ENCODE measurements around the gene DNM3.
A peak's percentile ranks its signal among the peaks of the same experiment; 100 is the strongest.

DNM3 gene

DNA sequence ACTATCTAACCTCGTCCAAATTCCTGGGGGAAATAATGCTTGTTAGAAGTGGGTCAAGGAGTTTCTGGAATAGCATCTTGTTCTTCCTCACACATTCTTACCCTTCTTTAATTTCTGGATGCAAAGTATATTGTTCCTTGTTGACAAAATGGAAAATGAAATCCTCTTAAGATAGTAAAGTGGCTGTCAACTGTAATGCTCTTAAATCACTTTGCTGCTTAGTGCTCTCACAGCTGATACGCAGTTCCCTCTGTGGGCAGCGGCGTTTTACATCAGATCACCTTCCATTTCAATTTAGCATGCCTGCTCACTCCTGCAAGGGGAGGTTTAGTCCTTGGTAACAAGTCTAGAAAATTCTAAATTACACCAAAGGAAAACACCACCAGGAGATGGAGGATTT, 113.1 kb downstream of the DNM3 start:
- no peak for DNase-seq (ENCODE audit: low read depth)
- TF ChIP-seq, protein P1, sequence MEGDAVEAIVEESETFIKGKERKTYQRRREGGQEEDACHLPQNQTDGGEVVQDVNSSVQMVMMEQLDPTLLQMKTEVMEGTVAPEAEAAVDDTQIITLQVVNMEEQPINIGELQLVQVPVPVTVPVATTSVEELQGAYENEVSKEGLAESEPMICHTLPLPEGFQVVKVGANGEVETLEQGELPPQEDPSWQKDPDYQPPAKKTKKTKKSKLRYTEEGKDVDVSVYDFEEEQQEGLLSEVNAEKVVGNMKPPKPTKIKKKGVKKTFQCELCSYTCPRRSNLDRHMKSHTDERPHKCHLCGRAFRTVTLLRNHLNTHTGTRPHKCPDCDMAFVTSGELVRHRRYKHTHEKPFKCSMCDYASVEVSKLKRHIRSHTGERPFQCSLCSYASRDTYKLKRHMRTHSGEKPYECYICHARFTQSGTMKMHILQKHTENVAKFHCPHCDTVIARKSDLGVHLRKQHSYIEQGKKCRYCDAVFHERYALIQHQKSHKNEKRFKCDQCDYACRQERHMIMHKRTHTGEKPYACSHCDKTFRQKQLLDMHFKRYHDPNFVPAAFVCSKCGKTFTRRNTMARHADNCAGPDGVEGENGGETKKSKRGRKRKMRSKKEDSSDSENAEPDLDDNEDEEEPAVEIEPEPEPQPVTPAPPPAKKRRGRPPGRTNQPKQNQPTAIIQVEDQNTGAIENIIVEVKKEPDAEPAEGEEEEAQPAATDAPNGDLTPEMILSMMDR (conservative IDR thresholded peaks at IDR 0.05; ENCODE audit: low read depth, low read length): no peak
- no peak overlapping the region for H3K4me3 ChIP-seq (ENCODE audit: low read depth, low read length)

DNA sequence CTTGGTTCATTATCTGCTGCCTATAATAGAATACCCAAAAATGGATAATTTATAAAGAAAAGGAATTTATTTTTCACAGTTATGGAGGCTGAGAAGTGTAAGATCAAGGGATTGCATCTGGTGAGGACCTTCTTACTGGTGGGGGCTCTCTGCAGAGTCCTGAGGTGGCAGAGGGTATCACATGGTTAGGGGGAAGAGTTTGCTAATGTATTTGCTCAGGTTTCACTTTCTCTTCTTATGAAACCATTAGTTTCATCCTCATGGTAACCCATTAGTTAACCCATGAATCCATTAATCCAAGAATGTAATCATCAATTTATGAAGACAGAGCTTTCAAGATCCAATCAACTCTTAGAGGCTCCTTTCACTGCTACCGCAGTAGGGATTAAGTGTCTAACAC, 120.6 kb downstream of the DNM3 start:
- no peak for DNase-seq (ENCODE audit: low read depth)
- TF ChIP-seq, protein P1 (conservative IDR thresholded peaks at IDR 0.05; ENCODE audit: low read depth, low read length): no peak

DNA sequence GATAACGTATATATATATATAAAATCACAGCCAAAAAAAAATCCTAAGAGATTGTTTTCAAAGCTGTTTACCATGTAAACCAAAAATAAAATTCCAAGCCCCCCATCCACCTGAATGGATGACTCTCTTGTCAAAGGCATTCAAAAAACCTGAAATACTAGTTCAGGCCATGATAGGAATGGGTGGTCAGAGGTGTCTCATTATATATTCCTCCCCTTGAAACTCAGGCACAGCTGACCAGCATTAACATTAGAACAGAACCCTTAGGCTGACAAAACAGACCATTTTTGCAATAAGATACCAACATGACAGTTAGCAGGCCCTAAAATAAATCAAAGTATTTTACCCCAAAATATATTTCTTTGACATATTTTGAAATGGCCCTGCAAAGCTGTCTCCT, 122.5 kb downstream of the DNM3 start:
- TF ChIP-seq, protein P1 (conservative IDR thresholded peaks at IDR 0.05; ENCODE audit: low read depth, low read length): no peak
- no peak overlapping the region for H3K4me3 ChIP-seq (ENCODE audit: low read depth, low read length)
- DNase-seq (ENCODE audit: low read depth): no peak

More for the DNA sequence above, 120.6 kb downstream of the DNM3 start:
- H3K4me3 ChIP-seq (ENCODE audit: low read depth, low read length): no peak overlapping the region

DNA sequence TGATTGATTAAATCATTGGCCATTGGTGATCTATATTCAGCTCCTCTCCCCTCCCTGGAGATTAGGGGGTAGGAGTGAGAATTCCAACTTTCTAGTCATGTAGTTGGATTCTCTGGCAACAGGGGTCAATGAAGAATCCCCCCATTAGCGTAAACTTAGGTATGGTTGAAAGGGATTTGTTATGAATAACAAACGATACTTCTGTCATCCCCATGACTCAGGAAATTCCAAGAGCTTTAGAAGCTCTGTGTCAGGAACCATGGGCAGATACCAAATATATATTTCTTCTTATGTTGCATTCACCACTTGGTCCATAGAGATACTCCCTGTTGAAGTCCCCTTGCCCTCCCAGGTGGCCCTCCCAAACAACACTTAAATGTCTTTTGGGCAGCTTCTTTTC, 124.5 kb downstream of the DNM3 start:
- peak; percentile 13 for DNase-seq (ENCODE audit: low read depth)
- TF ChIP-seq, protein P1 (conservative IDR thresholded peaks at IDR 0.05; ENCODE audit: low read depth, low read length): no peak

DNA sequence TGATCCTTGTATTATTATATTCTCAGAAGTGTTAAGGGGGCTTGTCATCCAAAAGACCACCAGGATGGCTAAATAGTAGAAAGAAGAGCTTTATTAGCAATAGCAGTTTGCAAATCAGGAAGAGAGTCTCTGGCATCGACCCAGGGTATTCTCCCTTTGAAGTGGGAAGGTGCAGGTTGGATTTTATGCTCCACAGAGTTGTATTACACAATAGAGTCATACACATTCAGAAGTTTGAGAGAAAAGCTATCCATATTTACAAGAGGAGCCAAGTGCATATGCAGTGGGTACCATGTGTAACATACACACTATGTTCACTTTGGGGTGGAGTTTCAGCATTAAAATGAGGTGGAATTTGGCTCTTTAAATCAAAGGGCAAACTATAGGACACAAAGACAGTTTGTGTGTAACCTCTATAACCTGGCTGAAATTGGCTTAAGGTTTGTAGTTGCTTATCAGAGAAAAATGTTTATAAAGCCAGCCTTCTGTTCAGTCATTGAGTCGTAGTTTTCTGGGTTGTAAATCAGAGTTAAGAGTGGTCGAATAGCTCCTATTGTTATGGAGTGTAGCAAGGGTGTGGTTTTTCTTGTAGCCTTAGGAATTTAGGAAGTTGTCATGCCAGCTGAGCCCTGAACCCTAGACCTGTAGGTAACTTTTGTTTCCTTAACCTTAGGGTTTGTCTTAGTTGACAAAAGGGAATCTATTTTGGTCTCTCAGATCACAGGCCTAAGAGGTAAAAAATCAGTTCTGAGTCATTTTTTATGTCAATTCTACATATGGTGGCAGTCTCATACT, 125.3 kb downstream of the DNM3 start:
- no peak overlapping the region for H3K4me3 ChIP-seq (ENCODE audit: low read depth, low read length)
- no peak for DNase-seq (ENCODE audit: low read depth)
- TF ChIP-seq, protein P1 (conservative IDR thresholded peaks at IDR 0.05; ENCODE audit: low read depth, low read length): no peak

More for the DNA sequence above, 124.5 kb downstream of the DNM3 start:
- H3K4me3 ChIP-seq (ENCODE audit: low read depth, low read length): no peak overlapping the region

DNA sequence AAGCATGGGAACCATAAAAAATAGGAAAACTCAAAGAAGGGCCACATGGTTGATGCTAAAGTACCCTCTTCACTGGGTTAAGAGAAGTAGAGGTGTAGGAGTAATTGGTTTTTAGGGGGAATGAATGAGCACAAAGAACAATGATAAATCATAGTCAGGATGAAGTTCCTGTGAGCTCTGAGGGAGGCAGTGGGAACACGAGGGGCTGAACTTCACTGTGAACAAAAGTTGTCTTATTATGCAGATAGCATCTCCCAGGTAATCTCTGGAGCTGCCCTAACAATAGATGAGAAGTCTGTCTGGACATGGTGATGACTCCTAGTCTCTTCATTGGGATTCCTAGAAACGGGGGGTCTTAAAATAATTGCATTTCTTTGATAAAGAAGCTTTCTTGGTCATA, 127.9 kb downstream of the DNM3 start:
- H3K4me3 ChIP-seq (ENCODE audit: low read depth, low read length): no peak overlapping the region
- DNase-seq (ENCODE audit: low read depth): no peak
- TF ChIP-seq, protein P1 (conservative IDR thresholded peaks at IDR 0.05; ENCODE audit: low read depth, low read length): no peak

DNA sequence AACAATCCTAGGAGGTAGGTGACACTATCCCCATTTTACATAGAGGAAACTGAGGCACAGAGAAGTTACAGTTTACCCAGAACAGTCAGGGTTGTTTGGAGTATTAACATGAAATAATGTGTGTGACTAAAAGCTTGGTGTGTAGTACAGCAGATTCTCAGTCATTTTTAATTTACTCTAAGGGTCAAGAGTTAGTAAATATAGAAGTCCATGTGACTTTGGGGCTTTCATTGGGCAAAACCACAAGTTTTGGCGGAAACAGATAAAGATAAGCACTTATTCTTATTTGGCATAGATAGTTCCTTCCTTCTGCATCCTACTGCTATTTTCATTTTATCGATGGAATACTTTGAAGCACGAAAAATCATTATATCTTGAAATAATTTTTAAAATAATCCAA, 128.5 kb downstream of the DNM3 start:
- H3K4me3 ChIP-seq (ENCODE audit: low read depth, low read length): no peak overlapping the region
- DNase-seq (ENCODE audit: low read depth): no peak
- TF ChIP-seq, protein P1 (conservative IDR thresholded peaks at IDR 0.05; ENCODE audit: low read depth, low read length): no peak

Measured in choroid plexus epithelial cell (primary cell).